ENCODE measurements around the gene BRWD1.

- TF ChIP-seq RFX5 (IDR thresholded peaks at IDR 0.05) (no peak), CTCF (IDR thresholded peaks at IDR 0.05) (no peak), FOSB (CRISPR knock-in tag; IDR thresholded peaks at IDR 0.05) (no peak), RAD21 (conservative IDR thresholded peaks at IDR 0.05 in 1 of 2, IDR thresholded peaks at IDR 0.05 in 1 of 2) (no peak), REST (IDR thresholded peaks at IDR 0.05) (no peak), MYC (IDR thresholded peaks at IDR 0.05; ENCODE audit: borderline replicate concordance, low read length) (no peak), USF2 (IDR thresholded peaks at IDR 0.05) (no peak), POLR2A (IDR thresholded peaks at IDR 0.05; ENCODE audit: low read length) (no peak), BCL3 (IDR thresholded peaks at IDR 0.05) (no peak), KDM1A (IDR thresholded peaks at IDR 0.05; ENCODE audit: low read depth) (no peak)
Measured at GRCh38 chr21:39300587-39300986, 12.8 kb downstream of the BRWD1 start.

Measured in A549 (cell line).